Measurements from ENCODE around the gene NFIB. TPM values are rescaled to one million over a fixed set of nuclear protein-coding genes. Genes with fewer than 3 reads are reported as not detected.
A peak's percentile ranks its signal among the peaks of the same experiment; 100 is the strongest.

The NFIB gene
- polyA plus RNA-seq, 1 donor (not counting 4 experiments of a cell fraction or from before 2014, with no cell fraction given), result 8.9 TPM

DNA sequence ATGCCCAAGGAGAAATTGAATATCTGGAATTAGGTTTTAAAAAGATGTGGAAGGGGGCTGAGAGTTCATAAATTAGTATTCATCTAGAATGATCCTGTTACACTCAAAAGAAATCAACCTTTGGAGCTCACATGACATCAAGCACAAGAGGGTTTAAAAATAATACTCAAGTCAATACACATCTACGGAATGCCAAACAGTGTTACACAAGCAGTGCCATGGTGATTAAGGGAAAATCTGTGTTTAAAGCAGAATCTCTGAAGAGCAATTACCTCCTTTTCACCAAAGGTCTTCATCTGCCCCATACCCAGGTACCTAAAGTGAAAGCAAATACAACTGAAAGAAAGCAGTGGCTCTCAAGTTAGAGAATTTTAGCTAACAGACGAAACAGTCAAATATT lies 261.6 kb downstream of the NFIB start:
- Histone ChIP-seq H3K27me3 (ENCODE audit: control insufficient read depth, extremely low read depth, insufficient read depth, low read length) (no peaks in the 10 kb centered on the region), H3K4me3 (ENCODE audit: control insufficient read depth in 2 of 3, extremely low read depth in 1 of 3, insufficient read depth in 2 of 3, low read depth in 1 of 3, low read length in 3 of 3) (no peak overlapping the region), H3K9ac (ENCODE audit: control insufficient read depth, extremely low read depth, insufficient read depth, low read length) (no peak overlapping the region), H3K9me3 (ENCODE audit: control insufficient read depth, low read depth, low read length) (peaks cover 2% of the 10 kb centered on the region), H3K36me3 (ENCODE audit: control insufficient read depth in 2 of 2, extremely low read depth in 1 of 2, insufficient read depth in 2 of 2, low read length in 2 of 2) (no peaks in the 10 kb centered on the region), H3K27ac (ENCODE audit: control insufficient read depth, insufficient read depth, low read length) (no peak overlapping the region), H3K79me2 (ENCODE audit: control insufficient read depth, insufficient read depth, low read length) (no peaks in the 10 kb centered on the region), H2AFZ (ENCODE audit: control insufficient read depth, low read length) (no peak overlapping the region), H3K4me2 (ENCODE audit: control insufficient read depth, extremely low read depth, insufficient read depth, low read depth, low read length) (no peak overlapping the region), H4K20me1 (ENCODE audit: control insufficient read depth, extremely low read depth, insufficient read depth, low read length) (no peaks in the 10 kb centered on the region), H3K4me1 (ENCODE audit: control insufficient read depth, extremely low read depth, insufficient read depth, low read length) (no peaks in the 10 kb centered on the region), H3K9me1 (ENCODE audit: control insufficient read depth, extremely low read depth, insufficient read depth, low read length) (no peaks in the 10 kb centered on the region)
- TF ChIP-seq EZH2 (IDR thresholded peaks at IDR 0.05; ENCODE audit: low read length), result no peak
- TF ChIP-seq, protein P1, sequence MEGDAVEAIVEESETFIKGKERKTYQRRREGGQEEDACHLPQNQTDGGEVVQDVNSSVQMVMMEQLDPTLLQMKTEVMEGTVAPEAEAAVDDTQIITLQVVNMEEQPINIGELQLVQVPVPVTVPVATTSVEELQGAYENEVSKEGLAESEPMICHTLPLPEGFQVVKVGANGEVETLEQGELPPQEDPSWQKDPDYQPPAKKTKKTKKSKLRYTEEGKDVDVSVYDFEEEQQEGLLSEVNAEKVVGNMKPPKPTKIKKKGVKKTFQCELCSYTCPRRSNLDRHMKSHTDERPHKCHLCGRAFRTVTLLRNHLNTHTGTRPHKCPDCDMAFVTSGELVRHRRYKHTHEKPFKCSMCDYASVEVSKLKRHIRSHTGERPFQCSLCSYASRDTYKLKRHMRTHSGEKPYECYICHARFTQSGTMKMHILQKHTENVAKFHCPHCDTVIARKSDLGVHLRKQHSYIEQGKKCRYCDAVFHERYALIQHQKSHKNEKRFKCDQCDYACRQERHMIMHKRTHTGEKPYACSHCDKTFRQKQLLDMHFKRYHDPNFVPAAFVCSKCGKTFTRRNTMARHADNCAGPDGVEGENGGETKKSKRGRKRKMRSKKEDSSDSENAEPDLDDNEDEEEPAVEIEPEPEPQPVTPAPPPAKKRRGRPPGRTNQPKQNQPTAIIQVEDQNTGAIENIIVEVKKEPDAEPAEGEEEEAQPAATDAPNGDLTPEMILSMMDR (optimal IDR thresholded peaks at IDR 0.05 in 1 of 3, IDR thresholded peaks at IDR 0.05 in 1 of 3, conservative IDR thresholded peaks at IDR 0.05 in 1 of 3; ENCODE audit: extremely low read depth in 1 of 3, insufficient read depth in 2 of 3, low read length in 3 of 3), result no peak
- peak; percentile 69 for FAIRE-seq
- no peak for DNase-seq (ENCODE audit: low read depth, low spot score)
- dilution Hi-C loops (cut with MboI; ENCODE audit: extremely low pct_ligation_motif_present, low sequenced_read_pairs), result no loop called here

DNA sequence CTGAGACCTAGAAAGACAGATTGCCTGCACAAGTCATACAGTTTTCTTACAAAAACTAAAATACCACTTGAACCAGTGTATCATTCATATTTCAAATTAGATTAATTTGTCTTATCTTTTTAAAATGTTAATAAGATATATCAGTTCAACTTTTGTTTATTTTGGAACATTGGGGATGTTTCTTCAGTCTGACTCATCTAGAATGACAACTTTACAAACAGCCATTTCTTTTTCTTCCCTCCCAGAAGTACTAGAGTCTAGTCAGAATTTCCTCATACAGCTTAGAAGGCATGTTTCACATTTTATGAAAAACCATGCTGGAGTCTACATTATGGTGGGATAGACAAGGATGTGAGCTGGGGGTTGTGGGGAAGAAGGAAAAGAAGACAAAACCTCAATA lies 262.5 kb downstream of the NFIB start:
- no peak overlapping the region for H3K4me3 ChIP-seq (ENCODE audit: control insufficient read depth in 2 of 3, extremely low read depth in 1 of 3, insufficient read depth in 2 of 3, low read depth in 1 of 3, low read length in 3 of 3)
- H3K36me3 ChIP-seq (ENCODE audit: control insufficient read depth in 2 of 2, extremely low read depth in 1 of 2, insufficient read depth in 2 of 2, low read length in 2 of 2), result no peaks in the 10 kb centered on the region
- no peaks in the 10 kb centered on the region for H3K79me2 ChIP-seq (ENCODE audit: control insufficient read depth, insufficient read depth, low read length)
- DNase-seq (ENCODE audit: low read depth, low spot score) (no peak), FAIRE-seq (no peak)
- H3K9ac ChIP-seq (ENCODE audit: control insufficient read depth, extremely low read depth, insufficient read depth, low read length), result no peak overlapping the region
- H3K9me1 ChIP-seq (ENCODE audit: control insufficient read depth, extremely low read depth, insufficient read depth, low read length), result no peaks in the 10 kb centered on the region
- no peaks in the 10 kb centered on the region for H4K20me1 ChIP-seq (ENCODE audit: control insufficient read depth, extremely low read depth, insufficient read depth, low read length)
- no peak overlapping the region for H3K4me2 ChIP-seq (ENCODE audit: control insufficient read depth, extremely low read depth, insufficient read depth, low read depth, low read length)
- dilution Hi-C loops (cut with MboI; ENCODE audit: extremely low pct_ligation_motif_present, low sequenced_read_pairs), result no loop called here
- H3K4me1 ChIP-seq (ENCODE audit: control insufficient read depth, extremely low read depth, insufficient read depth, low read length), result no peaks in the 10 kb centered on the region
- no peak overlapping the region for H2AFZ ChIP-seq (ENCODE audit: control insufficient read depth, low read length)
- H3K27ac ChIP-seq (ENCODE audit: control insufficient read depth, insufficient read depth, low read length), result no peak overlapping the region
- peaks cover 2% of the 10 kb centered on the region for H3K9me3 ChIP-seq (ENCODE audit: control insufficient read depth, low read depth, low read length)
- H3K27me3 ChIP-seq (ENCODE audit: control insufficient read depth, extremely low read depth, insufficient read depth, low read length), result no peaks in the 10 kb centered on the region
- TF ChIP-seq, protein P1 (optimal IDR thresholded peaks at IDR 0.05 in 1 of 3, IDR thresholded peaks at IDR 0.05 in 1 of 3, conservative IDR thresholded peaks at IDR 0.05 in 1 of 3; ENCODE audit: extremely low read depth in 1 of 3, insufficient read depth in 2 of 3, low read length in 3 of 3), result no peak

Data from keratinocyte (primary cell).